ENCODE measurements around the gene TMEM254.

DNA sequence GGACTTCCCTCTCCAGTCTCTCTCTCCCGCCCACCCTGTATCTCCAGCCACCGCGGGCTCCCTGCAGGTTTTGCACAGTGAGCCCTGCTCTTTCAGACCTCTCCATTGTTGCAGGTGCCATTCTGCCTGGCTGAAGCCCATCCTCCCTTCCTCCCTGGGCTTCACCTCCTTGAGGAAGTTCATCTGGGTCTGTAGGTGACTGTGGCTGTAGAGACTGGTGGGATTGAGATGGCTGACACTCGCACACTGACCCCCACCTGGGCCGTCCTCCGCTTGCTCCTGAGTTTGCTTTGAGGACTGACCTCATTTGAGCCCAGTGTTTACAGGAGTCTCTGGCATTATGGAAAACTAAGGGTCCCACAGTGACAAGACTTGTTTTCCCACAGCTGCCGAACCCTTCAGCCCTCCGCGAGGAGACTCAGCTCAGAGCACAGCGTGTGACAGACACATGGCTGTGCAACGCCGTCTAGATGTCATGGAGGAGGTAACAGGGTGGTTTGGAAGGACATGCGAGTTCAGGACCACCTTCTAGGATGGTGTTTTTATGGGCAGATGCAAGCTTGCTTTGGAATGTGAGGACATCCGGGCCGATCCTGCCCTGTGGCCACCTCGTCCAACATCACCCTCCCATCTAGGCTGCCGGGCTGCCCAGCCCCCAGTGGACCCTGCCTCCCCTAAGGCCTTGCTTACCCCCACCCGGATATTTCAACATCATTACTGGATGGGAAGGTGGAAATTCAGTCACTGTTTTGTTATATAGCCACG is 63.4 kb downstream of the TMEM254 start:
- TF ChIP-seq, protein P1, sequence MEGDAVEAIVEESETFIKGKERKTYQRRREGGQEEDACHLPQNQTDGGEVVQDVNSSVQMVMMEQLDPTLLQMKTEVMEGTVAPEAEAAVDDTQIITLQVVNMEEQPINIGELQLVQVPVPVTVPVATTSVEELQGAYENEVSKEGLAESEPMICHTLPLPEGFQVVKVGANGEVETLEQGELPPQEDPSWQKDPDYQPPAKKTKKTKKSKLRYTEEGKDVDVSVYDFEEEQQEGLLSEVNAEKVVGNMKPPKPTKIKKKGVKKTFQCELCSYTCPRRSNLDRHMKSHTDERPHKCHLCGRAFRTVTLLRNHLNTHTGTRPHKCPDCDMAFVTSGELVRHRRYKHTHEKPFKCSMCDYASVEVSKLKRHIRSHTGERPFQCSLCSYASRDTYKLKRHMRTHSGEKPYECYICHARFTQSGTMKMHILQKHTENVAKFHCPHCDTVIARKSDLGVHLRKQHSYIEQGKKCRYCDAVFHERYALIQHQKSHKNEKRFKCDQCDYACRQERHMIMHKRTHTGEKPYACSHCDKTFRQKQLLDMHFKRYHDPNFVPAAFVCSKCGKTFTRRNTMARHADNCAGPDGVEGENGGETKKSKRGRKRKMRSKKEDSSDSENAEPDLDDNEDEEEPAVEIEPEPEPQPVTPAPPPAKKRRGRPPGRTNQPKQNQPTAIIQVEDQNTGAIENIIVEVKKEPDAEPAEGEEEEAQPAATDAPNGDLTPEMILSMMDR (IDR thresholded peaks at IDR 0.05), result no peak
- TF ChIP-seq POLR2A (IDR thresholded peaks at IDR 0.05), result no peak
- no peak for TF ChIP-seq EP300 (IDR thresholded peaks at IDR 0.05)
